A549 (cell line): ENCODE data around the gene GJA4.

Experiments
- CBX2 ChIP-seq: fragments of 200-600 bp; sonication (generic); IDR thresholded peaks from 2 replicates; pipeline ENCODE4 v1.6.1; 2016; ENCODE audit warnings: low read depth, mild to moderate bottlenecking, borderline replicate concordance
- CEBPB ChIP-seq, 2 experiments: fragments of >200 bp in 1 of 2; sonication (Bioruptor Twin) in 1 of 2; formaldehyde crosslinking in 1 of 2; IDR thresholded peaks; 2 replicates each; pipeline ENCODE4 v1.6.1; 2012 to 2016
- FOXS1 ChIP-seq: fragments of 250-450 bp; sonication (Bioruptor Pico); IDR thresholded peaks from 2 replicates; pipeline ENCODE4 v1.5.0; 2020; ENCODE audit warnings: mild to moderate bottlenecking, moderate library complexity
- HDAC2 ChIP-seq: fragments of 200-600 bp; sonication (generic); IDR thresholded peaks from 2 replicates; pipeline ENCODE4 v1.6.1; 2016
- MYC ChIP-seq: IDR thresholded peaks from 2 replicates; pipeline ENCODE4 v1.6.1; 2012; ENCODE audit warnings: mild to moderate bottlenecking, inconsistent platforms, low read length, improper control_type of control experiment, borderline replicate concordance
- POLR2A ChIP-seq: IDR thresholded peaks from 2 replicates; pipeline ENCODE4 v1.6.1; 2012; ENCODE audit warnings: mild to moderate bottlenecking, low read length
- RCOR1 ChIP-seq: fragments of 150-350 bp; IDR thresholded peaks from 2 replicates; pipeline ENCODE4 v1.6.1; 2014; ENCODE audit warnings: antibody characterized with exemption, low read length, low read depth
- RFX5 ChIP-seq: fragments of 450-650 bp; IDR thresholded peaks from 2 replicates; pipeline ENCODE4 v1.7.1; 2014; ENCODE audit warnings: antibody characterized with exemption, mild to moderate bottlenecking, moderate library complexity
- SMC3 ChIP-seq: fragments of >200 bp; sonication (Bioruptor Twin); formaldehyde crosslinking; IDR thresholded peaks from 3 replicates; pipeline ENCODE4 v1.6.1; 2018; ENCODE audit warnings: inconsistent platforms
- ZFP36 ChIP-seq: fragments of 450-650 bp; IDR thresholded peaks from 2 replicates; pipeline ENCODE4 v1.6.1; 2014; ENCODE audit warnings: borderline replicate concordance; ENCODE audit not compliant: partially characterized antibody
- TF ChIP-seq, protein P1 (sequence below): fragments of >200 bp; sonication (Bioruptor Twin); formaldehyde crosslinking; IDR thresholded peaks from 3 replicates; pipeline ENCODE4 v1.6.1; 2016
- TF ChIP-seq, protein P2 (sequence below): fragments of >200 bp; sonication (Bioruptor Twin); formaldehyde crosslinking; IDR thresholded peaks from 3 replicates; pipeline ENCODE4 v1.5.1; 2016
- TF ChIP-seq, protein P3 (sequence below): fragments of 150-350 bp; IDR thresholded peaks from 2 replicates; pipeline ENCODE4 v1.6.1; 2014; ENCODE audit warnings: low read depth, mild to moderate bottlenecking, low read length
- TF ChIP-seq, protein P4 (sequence below): IDR thresholded peaks from 2 replicates; pipeline ENCODE4 v1.6.1; 2012

DNA sequence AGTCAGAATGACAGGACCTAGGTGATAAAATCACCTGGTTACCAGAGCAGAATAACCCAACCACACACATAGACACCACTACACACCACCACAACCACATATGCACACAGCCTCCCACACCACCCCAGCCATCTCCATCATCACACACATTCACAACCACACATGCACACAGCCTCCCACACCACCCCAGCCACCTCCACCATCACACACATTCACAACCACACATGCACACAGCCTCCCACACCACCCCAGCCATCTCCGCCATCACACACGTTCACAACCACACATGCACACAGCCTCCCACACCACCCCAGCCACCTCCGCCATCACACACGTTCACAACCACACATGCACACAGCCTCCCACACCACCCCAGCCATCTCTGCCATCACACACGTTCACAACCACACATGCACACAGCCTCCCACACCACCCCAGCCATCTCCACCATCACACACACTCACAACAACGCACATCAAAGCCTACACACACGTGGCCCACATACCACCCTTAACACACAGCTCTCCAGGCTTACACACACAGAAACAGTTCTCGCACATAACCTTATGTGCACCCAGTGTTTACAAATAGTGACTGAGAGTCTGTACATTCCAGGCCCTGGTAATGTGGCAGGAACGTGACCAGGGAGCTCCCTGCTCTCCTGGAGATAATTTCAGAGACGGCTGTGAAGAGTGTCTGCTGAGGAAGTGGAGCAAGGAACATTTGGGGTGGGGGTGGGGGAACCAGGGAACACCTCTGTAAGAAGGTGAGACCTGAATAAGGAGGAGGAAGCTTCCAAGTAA, 15.1 kb upstream of the GJA4 start:
- TF ChIP-seq CEBPB (IDR thresholded peaks at IDR 0.05) (no peak), MYC (no peak), HDAC2 (no peak), ZFP36 (no peak), RFX5 (no peak), RCOR1 (no peak), FOXS1 (CRISPR knock-in tag) (no peak), POLR2A (no peak), SMC3 (no peak), CBX2 (no peak)
- TF ChIP-seq, protein P1, sequence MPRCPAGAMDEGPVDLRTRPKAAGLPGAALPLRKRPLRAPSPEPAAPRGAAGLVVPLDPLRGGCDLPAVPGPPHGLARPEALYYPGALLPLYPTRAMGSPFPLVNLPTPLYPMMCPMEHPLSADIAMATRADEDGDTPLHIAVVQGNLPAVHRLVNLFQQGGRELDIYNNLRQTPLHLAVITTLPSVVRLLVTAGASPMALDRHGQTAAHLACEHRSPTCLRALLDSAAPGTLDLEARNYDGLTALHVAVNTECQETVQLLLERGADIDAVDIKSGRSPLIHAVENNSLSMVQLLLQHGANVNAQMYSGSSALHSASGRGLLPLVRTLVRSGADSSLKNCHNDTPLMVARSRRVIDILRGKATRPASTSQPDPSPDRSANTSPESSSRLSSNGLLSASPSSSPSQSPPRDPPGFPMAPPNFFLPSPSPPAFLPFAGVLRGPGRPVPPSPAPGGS: no peak
- TF ChIP-seq, protein P2, sequence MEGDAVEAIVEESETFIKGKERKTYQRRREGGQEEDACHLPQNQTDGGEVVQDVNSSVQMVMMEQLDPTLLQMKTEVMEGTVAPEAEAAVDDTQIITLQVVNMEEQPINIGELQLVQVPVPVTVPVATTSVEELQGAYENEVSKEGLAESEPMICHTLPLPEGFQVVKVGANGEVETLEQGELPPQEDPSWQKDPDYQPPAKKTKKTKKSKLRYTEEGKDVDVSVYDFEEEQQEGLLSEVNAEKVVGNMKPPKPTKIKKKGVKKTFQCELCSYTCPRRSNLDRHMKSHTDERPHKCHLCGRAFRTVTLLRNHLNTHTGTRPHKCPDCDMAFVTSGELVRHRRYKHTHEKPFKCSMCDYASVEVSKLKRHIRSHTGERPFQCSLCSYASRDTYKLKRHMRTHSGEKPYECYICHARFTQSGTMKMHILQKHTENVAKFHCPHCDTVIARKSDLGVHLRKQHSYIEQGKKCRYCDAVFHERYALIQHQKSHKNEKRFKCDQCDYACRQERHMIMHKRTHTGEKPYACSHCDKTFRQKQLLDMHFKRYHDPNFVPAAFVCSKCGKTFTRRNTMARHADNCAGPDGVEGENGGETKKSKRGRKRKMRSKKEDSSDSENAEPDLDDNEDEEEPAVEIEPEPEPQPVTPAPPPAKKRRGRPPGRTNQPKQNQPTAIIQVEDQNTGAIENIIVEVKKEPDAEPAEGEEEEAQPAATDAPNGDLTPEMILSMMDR: no peak
- TF ChIP-seq, protein P3, sequence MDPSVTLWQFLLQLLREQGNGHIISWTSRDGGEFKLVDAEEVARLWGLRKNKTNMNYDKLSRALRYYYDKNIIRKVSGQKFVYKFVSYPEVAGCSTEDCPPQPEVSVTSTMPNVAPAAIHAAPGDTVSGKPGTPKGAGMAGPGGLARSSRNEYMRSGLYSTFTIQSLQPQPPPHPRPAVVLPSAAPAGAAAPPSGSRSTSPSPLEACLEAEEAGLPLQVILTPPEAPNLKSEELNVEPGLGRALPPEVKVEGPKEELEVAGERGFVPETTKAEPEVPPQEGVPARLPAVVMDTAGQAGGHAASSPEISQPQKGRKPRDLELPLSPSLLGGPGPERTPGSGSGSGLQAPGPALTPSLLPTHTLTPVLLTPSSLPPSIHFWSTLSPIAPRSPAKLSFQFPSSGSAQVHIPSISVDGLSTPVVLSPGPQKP: no peak
- TF ChIP-seq, protein P4, sequence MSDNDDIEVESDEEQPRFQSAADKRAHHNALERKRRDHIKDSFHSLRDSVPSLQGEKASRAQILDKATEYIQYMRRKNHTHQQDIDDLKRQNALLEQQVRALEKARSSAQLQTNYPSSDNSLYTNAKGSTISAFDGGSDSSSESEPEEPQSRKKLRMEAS: no peak
